ENCODE data around the gene MAST4.

- no peak for TF ChIP-seq CTCF (conservative IDR thresholded peaks at IDR 0.05; ENCODE audit: low read depth, low read length)
- no peak for TF ChIP-seq POLR2A (IDR thresholded peaks at IDR 0.05; ENCODE audit: low read depth, low read length)
- no peak for TF ChIP-seq RFX5 (IDR thresholded peaks at IDR 0.05; ENCODE audit: low read depth, low read length)
- no peak for TF ChIP-seq RAD21 (IDR thresholded peaks at IDR 0.05; ENCODE audit: low read length)
- TF ChIP-seq MXI1 (IDR thresholded peaks at IDR 0.05; ENCODE audit: borderline replicate concordance, low read depth, low read length): no peak
- TF ChIP-seq CEBPB (IDR thresholded peaks at IDR 0.05; ENCODE audit: low read depth, low read length): no peak
- TF ChIP-seq NFE2L2 (IDR thresholded peaks at IDR 0.05; ENCODE audit: low read depth, low read length): no peak
- no peak for TF ChIP-seq MAZ (IDR thresholded peaks at IDR 0.05; ENCODE audit: borderline replicate concordance, low read depth, low read length)
- no peak for TF ChIP-seq RCOR1 (IDR thresholded peaks at IDR 0.05; ENCODE audit: insufficient replicate concordance, low read length)
- TF ChIP-seq FOS (IDR thresholded peaks at IDR 0.05; ENCODE audit: low read depth, low read length): no peak
- no peak for TF ChIP-seq SMC3 (IDR thresholded peaks at IDR 0.05; ENCODE audit: low read depth, low read length)
- no peak for TF ChIP-seq ELK1 (IDR thresholded peaks at IDR 0.05; ENCODE audit: borderline replicate concordance, low read depth, low read length)
These were observed 246.3 kb downstream of the MAST4 start for GRCh38 chr5:66842540-66842939.

Data from IMR-90 (cell line).